GM12873 (cell line): Measurements from ENCODE around the gene CDK17.

ENCODE experiments used
- CTCF ChIP-seq: IDR thresholded peaks from 2 replicates; pipeline ENCODE4 v1.5.1; 2012; ENCODE audit warnings: low read depth, mild to moderate bottlenecking, moderate library complexity, low read length, control low read depth; ENCODE audit not compliant: insufficient read depth; ENCODE audit errors: missing control alignments

The CDK17 gene

GRCh38 chr12:96424601-96425000 lies 24.4 kb upstream of the CDK17 start:
- TF ChIP-seq CTCF: no peak

GRCh38 chr12:96422192-96422591 lies 22.0 kb upstream of the CDK17 start:
- TF ChIP-seq CTCF: no peak

- TF ChIP-seq CTCF: no peak
These were observed 20.8 kb upstream of the CDK17 start for GRCh38 chr12:96421014-96421413.

GRCh38 chr12:96420277-96420835 lies 20.1 kb upstream of the CDK17 start:
- no peak for TF ChIP-seq CTCF

- no peak for TF ChIP-seq CTCF
These were observed 19.5 kb upstream of the CDK17 start for GRCh38 chr12:96419576-96420276.

- no peak for TF ChIP-seq CTCF
These were observed 16.0 kb upstream of the CDK17 start for GRCh38 chr12:96416033-96416799.

GRCh38 chr12:96414637-96415036 lies 14.4 kb upstream of the CDK17 start:
- TF ChIP-seq CTCF: no peak
